ENCODE data around the gene APAF1.

DNA sequence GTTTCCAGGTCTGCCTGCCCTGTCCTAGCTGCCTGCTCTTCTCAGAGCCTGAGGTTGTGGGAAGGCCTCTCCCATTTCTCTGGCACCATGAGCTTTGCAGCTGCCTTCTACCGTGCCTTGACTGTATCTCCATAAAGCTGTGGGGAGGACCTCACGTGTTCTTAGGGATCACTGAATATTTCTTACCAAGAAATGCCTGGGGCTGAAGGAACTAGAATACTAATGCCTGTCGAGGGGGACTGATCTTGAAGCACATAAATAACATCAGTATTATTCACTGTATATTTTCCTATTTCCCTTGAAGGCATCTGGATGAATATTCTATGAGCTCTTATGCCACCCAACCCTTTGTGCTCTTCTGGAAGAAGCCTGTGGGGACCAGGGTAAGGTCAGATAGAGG, 103.4 kb downstream of the APAF1 start:
- TF ChIP-seq CTCF (conservative IDR thresholded peaks at IDR 0.05): no peak
- TF ChIP-seq EZH2 (IDR thresholded peaks at IDR 0.05; ENCODE audit: low read depth): no peak
